NCI-H446 (cell line): Measurements from ENCODE around the gene RAB42.
"Not testable (repeated sequence)": the region's sequence is repeated elsewhere in the genome, so short reads cannot be mapped to it uniquely, and the experiment has no call there.

Source experiments
- DNase-seq, 2 experiments: peaks; one replicate each; lab custom pipeline; 2025; lab: John Stamatoyannopoulos, UW

The RAB42 gene

DNA sequence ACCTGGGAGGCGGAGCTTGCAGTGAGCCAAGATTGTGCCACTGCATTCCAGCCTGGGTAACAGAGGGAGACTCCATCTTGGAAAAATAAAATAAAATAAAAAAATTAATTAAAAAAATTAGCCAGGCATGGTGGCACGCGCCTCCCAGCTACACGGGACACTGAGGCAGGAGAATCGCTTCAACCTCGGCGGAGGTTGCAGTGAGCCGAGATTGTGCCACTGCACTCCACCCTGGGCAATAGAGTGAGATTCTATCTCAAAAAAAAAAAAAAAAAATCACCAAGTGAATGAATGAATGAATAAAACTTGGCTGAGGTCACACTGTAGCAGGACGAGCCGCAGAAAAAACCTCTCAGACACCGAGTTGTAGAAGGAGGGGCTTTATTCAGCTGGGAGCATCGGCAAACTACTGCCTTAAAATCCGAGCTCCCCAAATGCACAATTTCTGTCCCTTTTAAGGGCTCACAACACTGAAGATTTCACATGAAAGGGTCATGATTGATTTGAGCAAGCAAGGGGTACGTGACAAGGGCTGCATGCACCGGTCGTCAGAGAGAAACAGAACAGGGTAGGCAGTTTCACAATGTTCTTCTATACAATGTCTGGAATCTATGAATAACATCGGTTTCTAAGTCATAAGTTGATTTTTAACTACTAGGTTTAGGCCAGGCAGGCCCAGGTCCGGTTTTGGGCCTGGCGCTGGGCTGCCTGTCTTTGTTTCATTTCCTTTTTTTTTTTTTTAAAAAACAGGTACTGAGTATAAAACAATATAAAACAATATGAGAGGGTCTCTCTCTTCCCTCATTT, 5.3 kb upstream of the RAB42 start:
- DNase-seq, result not testable (repeated sequence)

DNA sequence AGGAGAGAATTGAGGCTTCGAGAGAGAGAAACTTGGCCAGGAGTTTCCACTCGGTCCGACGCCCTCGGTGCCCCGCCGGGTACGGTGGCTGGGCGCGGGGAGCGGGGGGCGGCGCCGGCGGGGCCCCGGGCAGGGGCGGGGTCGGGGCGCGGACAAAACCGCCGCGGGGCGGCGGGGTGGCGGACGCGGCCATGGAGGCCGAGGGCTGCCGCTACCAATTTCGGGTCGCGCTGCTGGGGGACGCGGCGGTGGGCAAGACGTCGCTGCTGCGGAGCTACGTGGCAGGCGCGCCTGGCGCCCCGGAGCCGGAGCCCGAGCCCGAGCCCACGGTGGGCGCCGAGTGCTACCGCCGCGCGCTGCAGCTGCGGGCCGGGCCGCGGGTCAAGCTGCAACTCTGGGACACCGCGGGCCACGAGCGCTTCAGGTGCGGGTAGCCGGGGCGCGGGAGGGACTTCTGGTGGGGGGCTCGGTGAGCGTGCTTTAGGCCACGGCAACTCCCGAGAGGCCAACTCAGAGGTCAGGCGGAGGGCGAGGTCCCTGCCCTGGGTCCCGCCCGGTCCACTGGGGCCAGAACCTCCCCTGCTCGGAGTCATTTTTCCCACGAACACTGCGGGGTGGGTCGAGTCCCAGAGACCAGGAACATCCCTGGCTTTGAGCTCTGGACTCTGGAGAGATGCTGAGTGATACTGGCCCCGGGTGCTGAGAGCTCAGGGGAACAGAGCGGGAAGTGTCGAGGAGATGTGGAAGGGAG, 431 bp downstream of the RAB42 start:
- no peak for DNase-seq

DNA sequence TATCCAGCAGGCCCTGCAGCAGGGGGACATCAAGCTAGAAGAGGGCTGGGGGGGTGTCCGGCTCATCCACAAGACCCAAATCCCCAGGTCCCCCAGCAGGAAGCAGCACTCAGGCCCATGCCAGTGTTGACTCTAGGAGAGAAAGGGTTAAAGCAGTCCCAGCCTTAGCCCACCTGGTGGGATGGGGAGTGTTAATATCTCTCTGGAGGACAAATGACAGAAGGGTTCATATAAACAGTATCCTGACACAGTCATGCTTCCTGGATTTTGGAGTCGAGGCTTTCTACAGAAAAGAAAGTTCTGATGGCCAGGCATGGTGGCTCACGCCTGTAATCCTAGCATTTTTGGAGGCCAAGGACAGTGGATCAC, 1.9 kb downstream of the RAB42 start:
- not testable (repeated sequence) for DNase-seq

DNA sequence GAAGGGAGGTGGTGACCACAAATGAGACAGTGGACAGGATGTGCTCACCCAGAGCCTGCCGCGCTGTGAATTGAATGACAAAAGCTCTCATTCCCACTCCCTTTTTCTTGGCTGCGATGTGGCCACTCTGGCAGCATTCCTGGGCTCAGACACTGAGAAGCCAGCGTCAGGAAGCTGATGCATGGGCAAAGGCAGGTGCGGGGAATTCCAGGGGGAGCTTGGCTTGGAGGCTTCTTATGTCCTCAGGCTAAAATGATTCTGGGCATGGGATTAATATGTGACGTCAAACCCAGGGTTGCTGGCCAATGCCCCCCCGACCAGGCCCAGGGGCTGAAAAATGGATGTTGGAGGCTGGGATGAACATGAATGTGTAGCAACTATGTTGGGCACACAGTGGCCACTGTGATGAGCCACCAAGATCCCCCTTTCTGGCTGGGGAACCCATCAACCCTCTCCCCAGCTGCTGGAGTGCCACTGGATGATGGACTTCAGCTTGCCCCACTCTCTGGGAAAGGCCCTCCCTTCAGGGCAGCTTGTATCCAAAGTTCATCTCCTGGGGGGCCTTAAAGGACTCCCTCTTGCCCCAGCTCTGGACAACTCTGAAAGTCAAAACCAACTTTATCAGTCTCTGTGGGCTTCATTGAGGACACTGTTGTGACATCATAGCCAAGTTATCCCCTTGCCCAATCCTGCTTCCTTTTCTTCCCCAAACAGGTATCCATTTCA, 2.8 kb downstream of the RAB42 start:
- peak; percentile 76 to 90 for DNase-seq

DNA sequence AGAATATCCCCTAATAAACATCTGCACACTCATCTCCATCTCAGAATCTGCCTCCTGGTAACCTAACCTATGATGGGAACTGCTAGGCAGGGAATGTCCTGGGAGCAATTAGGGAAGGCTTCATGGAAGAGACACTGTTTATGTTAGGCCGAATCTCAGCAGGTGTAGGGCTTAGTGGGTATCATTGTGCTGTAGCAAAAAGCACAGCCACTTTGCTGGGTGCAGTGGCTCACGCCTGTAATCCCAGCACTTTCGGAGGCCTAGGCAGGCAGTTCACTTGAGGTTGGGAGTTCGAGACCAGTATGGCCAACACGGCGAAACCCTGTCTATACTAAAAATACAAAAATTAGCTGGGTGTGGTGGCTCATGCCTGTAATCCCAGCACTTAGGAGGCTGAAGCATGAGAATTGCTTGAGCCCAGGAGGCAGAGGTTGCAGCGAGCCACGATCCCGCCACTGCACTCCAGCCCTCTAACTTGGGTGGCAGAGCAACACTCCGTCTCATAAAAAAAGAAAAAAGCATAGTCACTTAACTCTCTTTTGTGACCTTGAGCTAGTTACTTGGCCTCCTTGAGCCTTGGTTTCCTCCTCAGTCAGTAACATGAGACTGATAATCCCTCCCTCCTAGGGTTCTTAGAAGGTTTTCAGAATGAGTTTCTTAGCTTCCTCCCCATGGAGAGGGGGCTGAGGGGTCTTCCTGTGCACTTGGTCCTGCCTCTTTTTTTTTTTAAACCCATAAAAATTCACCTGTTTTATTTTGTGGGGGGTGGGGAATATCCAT, 3.5 kb downstream of the RAB42 start:
- DNase-seq, result no peak

DNA sequence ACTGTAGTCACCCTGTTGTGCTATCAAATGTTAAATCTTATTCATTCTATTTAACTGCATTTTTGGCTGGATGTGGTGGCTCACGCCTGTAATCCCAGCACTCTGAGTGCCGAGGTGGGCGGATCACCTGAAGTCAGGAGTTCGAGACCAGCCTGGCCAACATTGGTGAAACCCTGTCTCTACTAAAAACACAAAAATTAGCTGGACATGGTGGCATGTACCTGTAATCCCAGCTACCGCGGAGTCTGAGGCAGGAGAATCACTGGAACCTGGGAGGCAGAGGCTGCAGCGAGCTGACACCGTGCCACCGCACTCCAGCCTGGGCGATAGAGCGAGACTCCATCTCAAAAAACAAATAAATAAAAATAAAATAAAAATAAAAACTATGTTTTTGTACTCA, 4.2 kb downstream of the RAB42 start:
- DNase-seq, result not testable (repeated sequence)

DNA sequence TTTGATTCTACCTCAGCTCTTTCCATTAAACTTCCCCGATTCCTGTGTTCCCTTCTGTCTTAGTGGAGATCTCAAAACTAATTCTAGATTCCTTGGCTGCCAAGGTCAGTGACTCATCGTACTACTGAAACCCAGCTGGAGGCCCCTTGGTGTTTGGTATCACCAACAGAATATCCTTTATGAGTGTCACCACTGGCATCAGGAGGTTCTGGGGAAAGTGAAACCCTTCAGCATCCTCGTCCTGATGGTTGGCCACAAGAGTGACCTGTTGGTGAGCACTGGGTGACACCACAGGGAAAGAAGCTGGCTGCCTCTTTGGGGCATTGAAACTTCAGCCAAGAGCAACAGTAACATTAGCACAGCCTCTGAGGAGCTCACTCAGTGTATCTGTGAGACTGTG, 9.6 kb downstream of the RAB42 start:
- DNase-seq, result peak; percentile 3 to 40

DNA sequence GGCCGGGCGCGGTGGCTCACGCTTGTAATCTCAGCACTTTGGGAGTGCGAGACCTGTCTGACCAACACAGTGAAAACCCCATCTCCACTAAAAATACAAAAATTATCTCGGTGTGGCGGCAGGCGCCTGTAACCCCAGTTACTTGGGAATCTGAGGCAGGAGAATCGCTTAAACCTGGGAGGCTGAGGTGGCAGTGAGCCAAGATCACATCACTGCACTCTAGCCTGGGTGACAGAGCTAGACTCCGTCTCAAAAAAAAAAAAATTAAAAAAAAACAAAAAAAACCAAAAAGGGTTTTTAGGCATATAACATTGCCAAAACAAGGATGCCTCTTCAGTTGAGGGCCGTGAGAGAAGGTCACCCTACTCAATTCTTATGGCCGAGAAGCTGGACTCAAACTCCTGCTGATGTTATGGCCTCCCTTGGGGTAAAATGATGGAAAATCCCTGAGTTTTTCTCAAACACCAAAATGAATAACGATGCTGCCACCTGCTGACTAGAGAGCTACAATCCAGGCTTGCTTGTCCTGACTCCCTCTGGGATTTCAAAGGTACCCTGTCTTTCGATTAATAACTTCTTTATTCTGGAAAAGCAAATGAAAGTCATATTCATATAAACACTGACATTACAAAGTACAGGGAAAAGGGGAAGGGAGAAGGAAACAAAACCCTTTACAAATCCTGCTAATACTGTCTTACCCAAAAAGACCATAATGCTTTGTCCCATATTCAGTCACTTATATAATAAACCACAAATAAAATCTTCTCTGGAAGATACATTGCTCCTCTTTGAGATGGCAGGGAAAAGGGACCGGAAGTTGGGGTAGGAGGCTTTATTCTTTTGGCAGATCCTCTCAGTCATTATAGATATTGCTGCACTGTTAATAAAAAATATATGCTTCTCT, 10.7 kb downstream of the RAB42 start:
- DNase-seq, result peak; percentile 71 to 85

DNA sequence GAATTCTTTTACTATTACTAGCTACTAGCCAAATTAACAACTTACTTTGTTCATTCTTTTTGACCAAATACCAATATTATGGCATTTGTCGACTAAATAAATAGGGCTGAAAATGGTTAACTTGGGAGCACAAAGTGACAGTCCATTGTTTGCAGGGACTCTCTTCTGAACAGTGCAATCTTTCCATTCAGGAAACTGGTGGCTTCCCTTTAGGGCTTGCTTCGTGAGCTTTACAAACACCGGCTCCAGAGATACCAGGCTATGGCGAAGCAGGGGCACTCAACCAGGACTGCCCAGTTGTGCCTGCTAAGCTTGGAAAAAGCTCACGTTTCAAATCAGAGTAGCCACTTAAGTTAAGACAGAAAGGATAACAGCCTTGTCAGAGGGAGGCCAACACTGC, 12.3 kb downstream of the RAB42 start:
- DNase-seq, result no peak

DNA sequence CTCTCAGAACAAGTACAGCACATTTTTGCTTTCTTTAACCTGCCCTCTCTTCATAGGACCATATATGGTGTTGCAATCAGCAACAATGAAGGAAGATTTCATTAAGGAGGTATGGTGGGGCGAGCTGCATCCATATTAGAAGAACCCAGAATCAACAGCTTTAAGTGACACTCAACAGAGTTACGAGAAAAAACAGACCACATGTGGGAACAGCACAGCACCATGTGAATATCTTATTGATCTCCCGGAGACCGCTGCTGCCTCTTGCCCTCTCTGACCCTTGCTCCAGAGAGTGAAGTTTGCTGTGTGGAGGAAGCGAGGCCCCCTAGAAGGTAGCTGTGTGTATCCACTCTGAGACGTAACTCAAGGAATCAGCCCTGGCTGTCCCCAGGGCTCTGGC, 12.9 kb downstream of the RAB42 start:
- DNase-seq, result no peak

DNA sequence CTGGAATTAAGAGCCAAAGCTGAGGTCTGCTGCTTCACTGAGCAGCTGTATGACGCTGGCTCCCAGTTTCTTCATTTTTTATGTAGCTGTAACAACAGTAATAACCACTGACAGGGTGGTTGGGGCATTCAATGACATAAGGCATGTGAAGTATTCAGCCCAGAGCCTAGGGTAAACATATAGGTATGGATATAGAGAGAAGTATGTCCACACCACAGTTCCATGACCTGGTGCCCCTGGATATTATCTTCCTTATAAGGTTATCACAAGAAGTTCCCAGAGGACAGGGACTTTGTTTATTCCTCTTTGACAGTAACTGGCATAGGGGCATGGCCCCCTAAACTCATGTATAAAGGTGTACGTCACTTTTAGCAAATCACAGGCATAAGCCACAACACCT, 14.7 kb downstream of the RAB42 start:
- DNase-seq, result no peak

DNA sequence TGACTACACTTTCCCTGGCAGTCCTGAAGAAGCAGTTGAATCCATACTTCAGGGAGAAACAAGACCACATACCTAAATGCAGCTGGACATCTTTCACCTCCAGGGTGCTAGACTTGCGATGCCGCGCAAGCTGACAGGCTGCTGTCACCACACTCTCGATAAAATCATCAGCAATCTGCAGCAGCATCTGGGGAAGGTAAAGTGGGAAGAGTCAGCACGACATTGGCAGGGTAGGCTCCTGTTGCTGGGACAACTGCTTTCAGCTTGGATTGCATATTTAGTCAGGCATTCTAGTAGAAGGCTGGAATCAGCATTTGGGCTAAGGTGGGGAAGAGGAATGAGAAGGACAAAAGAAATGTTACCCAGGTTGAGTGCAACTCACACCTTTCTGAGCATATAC, 21.1 kb downstream of the RAB42 start:
- DNase-seq, result no peak

DNA sequence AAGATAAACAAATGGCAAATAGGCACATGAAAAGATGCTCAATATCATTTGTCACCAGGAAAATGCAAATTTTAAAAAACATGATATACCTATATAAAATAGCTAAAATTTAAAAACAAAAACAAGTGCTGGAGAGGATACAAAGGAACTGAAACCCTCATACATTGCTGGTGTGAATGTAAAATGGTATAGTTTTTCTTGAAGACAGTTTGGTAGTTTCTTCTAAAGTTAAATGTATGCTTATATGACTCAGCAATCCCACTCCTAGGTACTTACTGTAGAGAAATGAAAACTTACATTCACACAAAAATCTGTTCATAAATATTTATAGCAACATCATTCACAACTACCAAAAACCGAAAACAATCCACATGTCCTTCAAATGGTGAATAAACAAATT, 39.6 kb downstream of the RAB42 start:
- DNase-seq, result no peak

DNA sequence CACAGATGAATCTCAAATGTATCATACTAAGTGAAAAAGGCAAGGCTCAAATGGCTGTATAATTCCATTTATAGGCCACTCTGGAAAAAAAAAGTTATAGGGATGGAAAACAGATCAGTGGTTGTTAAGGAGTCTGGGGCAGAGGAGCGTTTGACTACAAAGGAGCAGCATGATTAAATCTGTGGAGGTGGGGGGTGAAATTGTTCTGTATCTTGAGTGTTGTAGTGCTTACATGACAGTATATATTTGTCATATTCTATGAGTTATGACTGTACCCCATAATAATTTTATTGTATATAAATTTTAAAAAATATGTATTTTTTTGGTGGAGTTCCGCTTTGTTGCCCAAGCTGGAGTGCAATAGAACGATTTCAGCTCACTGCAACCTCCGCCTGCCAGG, 40.5 kb downstream of the RAB42 start:
- DNase-seq, result no peak

DNA sequence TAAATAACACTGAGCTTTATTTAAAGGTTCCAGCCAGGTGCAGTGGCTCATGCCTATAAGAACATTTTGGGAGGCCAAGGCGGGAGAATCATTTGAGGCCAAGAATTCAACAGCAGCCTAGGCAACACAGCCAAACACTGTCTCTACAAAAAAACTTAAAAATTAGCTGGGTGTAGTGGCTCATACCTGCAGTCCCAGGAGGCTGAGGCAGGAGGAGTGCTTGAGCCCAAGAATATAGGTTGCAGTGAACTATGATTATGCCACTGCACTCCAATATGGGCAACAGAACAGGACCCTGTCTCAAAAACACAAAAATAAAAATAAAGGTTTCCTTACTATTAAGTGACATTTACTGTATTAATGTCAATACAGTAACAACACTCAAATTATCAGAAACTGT, 48.7 kb downstream of the RAB42 start:
- no peak for DNase-seq

DNA sequence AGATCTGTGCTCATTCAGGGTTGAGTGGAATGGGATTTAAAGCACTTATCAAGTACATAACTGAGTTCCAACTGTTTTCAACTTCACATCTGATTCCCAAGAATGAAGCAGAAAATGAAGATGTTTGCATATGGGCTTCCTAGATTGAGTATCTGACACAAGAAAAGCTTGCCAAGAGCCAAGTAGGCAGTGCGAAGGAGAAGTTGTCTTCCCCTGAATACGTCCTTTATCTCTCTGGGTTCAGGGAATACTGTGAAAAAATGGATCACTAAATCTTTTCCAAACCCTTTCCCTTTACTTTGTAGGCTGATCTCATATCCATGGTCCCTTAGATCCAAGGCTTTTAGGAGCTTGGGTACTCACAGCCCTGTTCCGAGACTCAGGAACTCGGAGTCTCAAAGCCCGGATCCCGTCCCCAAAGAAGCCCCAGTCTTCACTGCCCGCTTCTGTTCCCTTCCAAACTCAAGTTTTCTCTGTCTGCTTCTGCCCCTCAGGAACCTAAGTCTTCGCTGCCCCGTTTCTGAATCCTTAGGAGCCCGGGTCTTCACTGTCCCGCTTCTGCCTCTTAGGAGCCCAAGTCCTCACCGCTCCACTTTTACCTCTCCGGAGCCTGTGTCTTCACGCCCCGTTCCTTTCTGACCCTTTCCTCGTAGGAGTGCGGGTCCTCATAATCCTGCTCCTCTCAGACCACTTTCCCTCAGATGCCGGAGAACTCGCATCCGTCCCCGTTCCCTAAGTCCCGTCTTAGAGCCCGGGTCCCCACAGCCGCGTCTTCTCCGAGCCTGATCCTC, 50.2 kb downstream of the RAB42 start:
- no peak for DNase-seq

DNA sequence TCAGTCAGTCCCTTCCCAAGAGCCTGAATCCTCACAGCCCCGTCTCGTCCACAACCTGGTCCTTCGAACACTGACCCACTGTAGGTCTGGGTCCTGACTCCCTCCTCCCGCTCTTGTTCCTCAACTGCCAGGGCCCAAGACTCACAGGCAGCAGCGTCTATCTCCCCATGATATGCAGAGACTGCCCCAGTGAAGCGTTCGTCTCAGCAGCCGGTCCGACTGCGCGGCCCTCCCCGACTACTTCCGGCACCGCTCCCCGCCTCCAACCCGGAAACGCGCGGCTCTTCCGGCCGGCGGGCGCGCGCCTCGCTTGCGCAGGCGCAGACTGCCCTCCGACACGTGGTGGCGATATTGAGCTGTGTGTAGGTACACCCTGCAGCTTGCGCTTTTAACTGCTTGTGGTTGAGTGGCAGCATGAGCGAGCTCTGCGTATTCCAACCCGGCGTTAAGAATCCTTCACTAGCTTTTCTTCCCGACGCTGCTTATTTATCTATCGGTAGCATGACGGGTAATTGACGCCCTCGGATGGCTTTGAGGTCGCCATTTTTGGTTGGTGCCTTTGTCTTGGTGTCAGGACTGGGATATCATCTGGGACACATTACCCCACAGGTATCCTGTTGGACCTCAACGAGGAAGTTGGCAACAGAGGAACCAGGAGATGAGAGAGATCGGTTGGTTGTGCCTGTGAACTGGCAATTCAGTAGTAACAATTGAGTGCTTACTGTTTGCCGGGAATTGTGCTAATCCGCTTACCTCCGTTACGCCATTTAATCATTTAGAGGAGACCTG, 51.0 kb downstream of the RAB42 start, which contains the start of gene TAF12:
TSS of gene TAF12 (minus strand) at position 221 of the 789 bp plus-strand sequence. CDS start 20,986 bp downstream, outside the sequence.
- DNase-seq, result peak; percentile 86 to 97

DNA sequence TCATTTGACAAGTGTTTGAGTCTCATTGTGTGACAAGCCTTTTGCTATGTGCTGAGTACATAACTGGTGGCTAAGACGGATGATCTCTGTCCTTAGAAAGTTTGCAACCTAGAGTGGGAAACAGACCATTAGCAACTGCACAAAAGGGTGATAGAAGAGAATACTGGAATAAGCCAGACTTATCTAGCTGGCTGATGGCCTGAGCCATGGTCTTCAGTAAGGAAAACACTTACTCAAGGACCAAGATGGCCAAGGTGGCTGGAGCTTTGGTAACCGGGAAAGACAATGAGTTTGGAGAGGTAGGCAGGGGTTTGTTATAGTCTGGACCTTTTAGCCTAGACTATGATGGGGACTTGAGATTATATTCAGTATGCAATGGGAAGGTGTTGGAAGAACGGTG, 52.4 kb downstream of the RAB42 start:
- no peak for DNase-seq
